ENCODE results near the gene EXOC2. TPM values are rescaled to one million over a fixed set of nuclear protein-coding genes. Genes with fewer than 3 reads are reported as not detected.

EXOC2 gene
- total RNA-seq, 3 donors from 2014 or later (not counting 1 experiment from before 2014, with no cell fraction given), result 22.1 to 30.8 (median 26.5) TPM

- peak overlapping the region; percentile 43 for H3K4me3 Mint-ChIP-seq
- H3K27me3 ChIP-seq (ENCODE audit: control insufficient read depth, insufficient read depth, low read length), result no peaks in the 10 kb centered on the region
- H3K27me3 Mint-ChIP-seq (ENCODE audit: low read depth in 2 of 2), result no peaks in the 10 kb centered on the region
- ATAC-seq, result peak in 2 of 3 donors; percentile 12 to 42
- peaks cover 38 to 56% of the 10 kb centered on the region in 2 donors for H3K4me1 Mint-ChIP-seq
- TF ChIP-seq, protein P1, sequence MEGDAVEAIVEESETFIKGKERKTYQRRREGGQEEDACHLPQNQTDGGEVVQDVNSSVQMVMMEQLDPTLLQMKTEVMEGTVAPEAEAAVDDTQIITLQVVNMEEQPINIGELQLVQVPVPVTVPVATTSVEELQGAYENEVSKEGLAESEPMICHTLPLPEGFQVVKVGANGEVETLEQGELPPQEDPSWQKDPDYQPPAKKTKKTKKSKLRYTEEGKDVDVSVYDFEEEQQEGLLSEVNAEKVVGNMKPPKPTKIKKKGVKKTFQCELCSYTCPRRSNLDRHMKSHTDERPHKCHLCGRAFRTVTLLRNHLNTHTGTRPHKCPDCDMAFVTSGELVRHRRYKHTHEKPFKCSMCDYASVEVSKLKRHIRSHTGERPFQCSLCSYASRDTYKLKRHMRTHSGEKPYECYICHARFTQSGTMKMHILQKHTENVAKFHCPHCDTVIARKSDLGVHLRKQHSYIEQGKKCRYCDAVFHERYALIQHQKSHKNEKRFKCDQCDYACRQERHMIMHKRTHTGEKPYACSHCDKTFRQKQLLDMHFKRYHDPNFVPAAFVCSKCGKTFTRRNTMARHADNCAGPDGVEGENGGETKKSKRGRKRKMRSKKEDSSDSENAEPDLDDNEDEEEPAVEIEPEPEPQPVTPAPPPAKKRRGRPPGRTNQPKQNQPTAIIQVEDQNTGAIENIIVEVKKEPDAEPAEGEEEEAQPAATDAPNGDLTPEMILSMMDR (IDR thresholded peaks at IDR 0.05), result no peak
- DNase-seq, result no peak
- intact Hi-C loops (cut with micrococcal nuclease), result no loop called here
- H3K9me3 Mint-ChIP-seq, result no peaks in the 10 kb centered on the region
- H3K36me3 Mint-ChIP-seq, result no peaks in the 10 kb centered on the region
- H3K4me3 ChIP-seq (ENCODE audit: low read length), result no peak overlapping the region
- WGBS (ENCODE audit: insufficient coverage), result 77% methylated on average over 15 of the region's 15 CpGs
- H3K27ac Mint-ChIP-seq, result peak overlapping the region; percentile 26 to 81
- peaks cover 10% of the 10 kb centered on the region for H3K4me1 ChIP-seq (ENCODE audit: control insufficient read depth, insufficient read depth, low read length)
- no peaks in the 10 kb centered on the region for H3K9me3 ChIP-seq (ENCODE audit: control insufficient read depth, insufficient read depth, low read length)
- H3K36me3 ChIP-seq (ENCODE audit: control insufficient read depth, insufficient read depth, low read length), result peaks cover 12% of the 10 kb centered on the region
- H3K27ac ChIP-seq (ENCODE audit: low read length), result no peak overlapping the region
These were observed 9.0 kb downstream of the EXOC2 start for GRCh38 chr6:683742-684440.

DNA sequence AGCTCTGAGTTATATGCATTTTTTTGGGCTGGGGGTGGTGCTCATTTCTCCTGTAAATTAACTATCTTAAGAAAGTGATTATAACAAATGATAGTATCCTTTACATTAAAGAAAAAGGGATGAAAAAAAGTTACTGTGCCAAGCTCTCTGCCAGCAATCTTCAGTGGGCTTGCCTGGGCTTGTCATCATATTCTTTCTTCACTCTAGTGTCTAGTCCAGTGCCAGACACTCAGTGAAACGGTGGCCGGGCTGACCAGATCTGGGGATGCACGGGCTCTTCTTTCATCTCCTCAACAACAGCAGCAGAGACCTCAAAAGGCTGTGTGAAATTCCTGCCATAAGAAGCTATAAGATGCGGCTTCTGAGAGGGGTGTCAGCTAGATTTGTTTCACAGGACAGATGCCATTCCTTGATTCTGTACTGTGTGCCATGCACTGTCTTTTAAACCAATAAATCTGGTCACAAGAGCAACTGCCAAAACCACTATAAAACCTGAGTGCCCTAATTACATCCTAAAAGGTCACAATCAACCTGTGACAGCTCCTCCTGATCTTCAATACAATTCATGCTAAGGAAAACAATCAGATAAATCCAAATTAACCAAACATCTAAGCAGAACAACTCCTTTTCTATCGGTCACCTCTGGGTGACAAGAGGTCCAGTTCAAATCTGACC lies 12.1 kb downstream of the EXOC2 start:
- H3K4me1 Mint-ChIP-seq, result peaks cover 44 to 61% of the 10 kb centered on the region in 2 donors
- intact Hi-C loops (cut with micrococcal nuclease), result no loop called here
- H3K4me3 Mint-ChIP-seq, result no peak overlapping the region

DNA sequence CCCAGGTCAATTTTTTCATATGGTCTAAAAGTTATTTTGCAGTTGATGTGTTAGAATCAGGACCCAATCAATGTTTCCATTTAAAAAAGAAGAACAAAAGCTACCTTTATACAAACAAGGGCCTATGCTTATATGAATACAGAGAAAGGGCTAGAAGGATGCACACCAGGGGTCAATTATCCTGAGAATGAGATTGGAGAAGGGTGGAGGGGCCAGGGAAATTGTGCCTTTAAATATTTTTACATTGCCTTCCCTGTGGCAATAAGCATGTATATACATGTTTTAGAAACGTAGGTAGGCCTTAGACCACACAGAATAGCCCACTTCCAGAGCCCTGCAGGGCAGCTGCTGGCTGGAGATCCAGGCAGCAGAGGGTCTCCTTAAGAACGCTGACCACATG lies 12.7 kb downstream of the EXOC2 start:
- H3K27me3 Mint-ChIP-seq (ENCODE audit: low read depth in 2 of 2), result no peaks in the 10 kb centered on the region
- H3K36me3 ChIP-seq (ENCODE audit: control insufficient read depth, insufficient read depth, low read length), result peaks cover 2% of the 10 kb centered on the region
- ATAC-seq (no peak), DNase-seq (no peak)
- no peaks in the 10 kb centered on the region for H3K36me3 Mint-ChIP-seq
- 77% methylated on average over 2 of the region's 2 CpGs for WGBS (ENCODE audit: insufficient coverage)
- H3K9me3 Mint-ChIP-seq, result no peaks in the 10 kb centered on the region
- no peak overlapping the region for H3K4me3 Mint-ChIP-seq
- no peak overlapping the region for H3K27ac ChIP-seq (ENCODE audit: low read length)
- intact Hi-C loops (cut with micrococcal nuclease), result no loop called here
- no peaks in the 10 kb centered on the region for H3K27me3 ChIP-seq (ENCODE audit: control insufficient read depth, insufficient read depth, low read length)
- no peak overlapping the region for H3K27ac Mint-ChIP-seq
- no peaks in the 10 kb centered on the region for H3K9me3 ChIP-seq (ENCODE audit: control insufficient read depth, insufficient read depth, low read length)
- H3K4me3 ChIP-seq (ENCODE audit: low read length), result no peak overlapping the region
- TF ChIP-seq, protein P1 (IDR thresholded peaks at IDR 0.05), result no peak
- H3K4me1 ChIP-seq (ENCODE audit: control insufficient read depth, insufficient read depth, low read length), result peaks cover 9% of the 10 kb centered on the region
- peaks cover 42 to 58% of the 10 kb centered on the region in 2 donors for H3K4me1 Mint-ChIP-seq

More for the DNA sequence above, 12.1 kb downstream of the EXOC2 start:
- Histone ChIP-seq H3K36me3 (ENCODE audit: control insufficient read depth, insufficient read depth, low read length) (peaks cover 2% of the 10 kb centered on the region), H3K4me3 (ENCODE audit: low read length) (no peak overlapping the region), H3K4me1 (ENCODE audit: control insufficient read depth, insufficient read depth, low read length) (peaks cover 10% of the 10 kb centered on the region), H3K27ac (ENCODE audit: low read length) (no peak overlapping the region), H3K9me3 (ENCODE audit: control insufficient read depth, insufficient read depth, low read length) (no peaks in the 10 kb centered on the region), H3K27me3 (ENCODE audit: control insufficient read depth, insufficient read depth, low read length) (no peaks in the 10 kb centered on the region)
- Mint-ChIP-seq H3K36me3 (no peaks in the 10 kb centered on the region), H3K9me3 (no peaks in the 10 kb centered on the region), H3K27ac (peak overlapping the region in 1 of 2 donors; percentile 33), H3K27me3 (ENCODE audit: low read depth in 2 of 2) (no peaks in the 10 kb centered on the region)
- TF ChIP-seq, protein P1 (IDR thresholded peaks at IDR 0.05), result no peak
- WGBS (ENCODE audit: insufficient coverage), result 90% methylated on average over 5 of the region's 5 CpGs
- DNase-seq (no peak), ATAC-seq (no peak)

All from natural killer cell (primary cell).